Mesothelial cell of epicardium (in vitro differentiated cells): Measurements from ENCODE around the gene TMEM258. TPM values are rescaled to one million over a fixed set of nuclear protein-coding genes. Genes with fewer than 3 reads are reported as not detected.

Source experiments
- DNase-seq, 2 experiments: peaks; one replicate each; pipeline ENCODE4 v3.0.0; 2021; ENCODE audit warnings: low spot score in 2 of 2; ENCODE audit not compliant: unreplicated experiment in 2 of 2
- H3K27ac Mint-ChIP-seq: 2 replicates; pipeline ENCODE4 v1.8.0; 2021; ENCODE audit warnings: mixed read lengths
- H3K27me3 Mint-ChIP-seq: 2 replicates; pipeline ENCODE4 v1.8.0; 2021; ENCODE audit warnings: low read depth, mixed read lengths
- H3K36me3 Mint-ChIP-seq: 2 replicates; pipeline ENCODE4 v1.8.0; 2021; ENCODE audit warnings: mixed read lengths
- H3K4me1 Mint-ChIP-seq: 2 replicates; pipeline ENCODE4 v1.8.0; 2021; ENCODE audit warnings: mixed read lengths
- H3K4me3 Mint-ChIP-seq: 2 replicates; pipeline ENCODE4 v1.8.0; 2021; ENCODE audit warnings: mild to moderate bottlenecking, moderate library complexity, mixed read lengths
- H3K9me3 Mint-ChIP-seq: 2 replicates; pipeline ENCODE4 v1.8.0; 2021; ENCODE audit warnings: mixed read lengths
- total RNA-seq: library from RNA; stranded (reverse); gene quantifications from 3 replicates; pipeline ENCODE4 v1.2.1, GENCODE V29; 2021
- TF ChIP-seq, protein P1 (sequence below): fragments of 200-600 bp; sonication (generic); IDR thresholded peaks from one replicate; pipeline ENCODE4 v1.5.0; 2021; ENCODE audit warnings: antibody characterized with exemption; ENCODE audit not compliant: unreplicated experiment

Gene TMEM258
- total RNA-seq, 1 donor from 2014 or later: 154 TPM

DNA sequence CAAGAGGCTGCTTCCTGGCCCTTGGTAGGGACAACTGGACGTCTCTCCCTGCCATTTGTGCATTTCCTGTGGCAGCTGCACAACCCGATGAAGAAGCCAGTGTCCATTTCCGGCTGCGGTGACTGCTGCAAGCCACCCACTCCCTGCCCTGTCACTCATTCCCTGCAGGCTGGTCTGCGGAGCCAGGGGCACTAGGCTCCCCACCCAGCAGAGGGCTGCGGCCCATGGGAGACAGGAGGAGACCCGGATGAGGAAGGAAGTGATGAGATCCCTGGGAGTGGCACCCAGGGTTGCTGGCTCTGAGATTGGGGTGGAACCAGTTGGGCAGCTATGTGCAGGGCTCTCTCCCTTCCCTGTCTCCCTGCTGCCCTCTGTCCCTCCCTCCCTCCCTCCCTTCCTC lies 50.0 kb downstream of the TMEM258 start:
- DNase-seq: no peak
- Mint-ChIP-seq H3K27ac (no peak overlapping the region), H3K9me3 (no peaks in the 10 kb centered on the region), H3K4me1 (no peaks in the 10 kb centered on the region), H3K36me3 (peaks cover 6% of the 10 kb centered on the region), H3K27me3 (no peaks in the 10 kb centered on the region), H3K4me3 (no peak overlapping the region)
- TF ChIP-seq, protein P1, sequence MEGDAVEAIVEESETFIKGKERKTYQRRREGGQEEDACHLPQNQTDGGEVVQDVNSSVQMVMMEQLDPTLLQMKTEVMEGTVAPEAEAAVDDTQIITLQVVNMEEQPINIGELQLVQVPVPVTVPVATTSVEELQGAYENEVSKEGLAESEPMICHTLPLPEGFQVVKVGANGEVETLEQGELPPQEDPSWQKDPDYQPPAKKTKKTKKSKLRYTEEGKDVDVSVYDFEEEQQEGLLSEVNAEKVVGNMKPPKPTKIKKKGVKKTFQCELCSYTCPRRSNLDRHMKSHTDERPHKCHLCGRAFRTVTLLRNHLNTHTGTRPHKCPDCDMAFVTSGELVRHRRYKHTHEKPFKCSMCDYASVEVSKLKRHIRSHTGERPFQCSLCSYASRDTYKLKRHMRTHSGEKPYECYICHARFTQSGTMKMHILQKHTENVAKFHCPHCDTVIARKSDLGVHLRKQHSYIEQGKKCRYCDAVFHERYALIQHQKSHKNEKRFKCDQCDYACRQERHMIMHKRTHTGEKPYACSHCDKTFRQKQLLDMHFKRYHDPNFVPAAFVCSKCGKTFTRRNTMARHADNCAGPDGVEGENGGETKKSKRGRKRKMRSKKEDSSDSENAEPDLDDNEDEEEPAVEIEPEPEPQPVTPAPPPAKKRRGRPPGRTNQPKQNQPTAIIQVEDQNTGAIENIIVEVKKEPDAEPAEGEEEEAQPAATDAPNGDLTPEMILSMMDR: no peak

DNA sequence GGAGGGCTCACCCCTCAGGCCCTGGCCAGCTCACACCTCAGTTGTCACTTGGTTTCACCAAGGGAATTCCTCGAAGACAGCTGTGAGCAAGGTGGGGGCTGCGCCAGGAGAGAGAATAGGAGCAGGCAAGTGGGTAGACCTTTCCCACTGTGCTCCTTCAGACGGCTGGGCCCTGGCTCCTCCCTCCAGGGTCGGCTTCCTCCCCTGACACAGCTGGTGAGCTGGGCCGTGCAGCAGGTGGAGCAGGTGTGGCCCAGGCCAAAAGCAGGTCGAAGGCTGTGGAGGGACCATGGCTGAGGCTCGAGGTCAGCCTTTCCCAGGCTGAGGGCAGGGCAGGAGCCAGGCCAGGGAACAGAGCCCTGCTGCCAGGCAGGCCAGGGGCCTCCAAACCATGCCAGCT lies 52.4 kb downstream of the TMEM258 start:
- H3K27ac Mint-ChIP-seq: no peak overlapping the region
- H3K4me1 Mint-ChIP-seq: no peaks in the 10 kb centered on the region
- no peak overlapping the region for H3K4me3 Mint-ChIP-seq
- no peaks in the 10 kb centered on the region for H3K9me3 Mint-ChIP-seq
- DNase-seq: no peak
- TF ChIP-seq, protein P1: no peak
- peaks cover 9% of the 10 kb centered on the region for H3K36me3 Mint-ChIP-seq
- no peaks in the 10 kb centered on the region for H3K27me3 Mint-ChIP-seq

DNA sequence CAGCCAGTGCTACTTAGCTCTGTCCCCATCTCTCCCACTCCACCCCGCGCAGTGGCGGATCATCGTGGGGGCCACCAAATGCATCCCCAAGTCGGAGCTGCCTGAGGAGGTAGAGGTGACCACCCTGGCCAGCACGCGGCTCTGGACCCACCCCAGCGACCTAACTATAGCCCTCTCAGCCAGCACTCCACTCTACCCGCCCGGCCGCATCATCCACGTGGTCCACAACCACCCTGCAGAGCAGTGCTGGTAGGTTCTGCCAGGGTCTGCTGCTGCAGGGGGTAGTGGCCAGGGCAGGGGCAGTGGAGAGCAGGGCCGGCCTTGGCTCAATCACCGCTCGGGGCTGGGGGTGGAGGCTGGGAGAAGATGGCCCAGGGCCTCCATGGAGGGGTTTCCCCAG lies 53.0 kb downstream of the TMEM258 start:
- H3K9me3 Mint-ChIP-seq: no peaks in the 10 kb centered on the region
- H3K4me3 Mint-ChIP-seq: no peak overlapping the region
- TF ChIP-seq, protein P1: no peak
- H3K27ac Mint-ChIP-seq: no peak overlapping the region
- no peaks in the 10 kb centered on the region for H3K4me1 Mint-ChIP-seq
- no peaks in the 10 kb centered on the region for H3K27me3 Mint-ChIP-seq
- DNase-seq: no peak
- peaks cover 9% of the 10 kb centered on the region for H3K36me3 Mint-ChIP-seq

Other genes starting within 250 kb of the TMEM258 start
- gene SYT7, start 211.5 kb downstream of the TMEM258 start, total RNA-seq: 7.6 to 9.4 TPM (median 8.3 TPM) in 3 replicates
- 7.1 to 8.1 TPM (median 8.1 TPM) in 3 replicates for gene DAGLA, start 112.2 kb downstream of the TMEM258 start, total RNA-seq
- gene MYRF, start 40.0 kb downstream of the TMEM258 start, total RNA-seq: 401 to 436 TPM (median 428 TPM) in 3 replicates
- 19.5 to 20.9 TPM (median 20.3 TPM) in 3 replicates for gene FEN1, start 312 bp upstream of the TMEM258 start, total RNA-seq
- gene FADS1, start 24.4 kb upstream of the TMEM258 start, total RNA-seq: 108 to 115 TPM (median 108 TPM) in 3 replicates
- gene FADS2, start 35.7 kb upstream of the TMEM258 start, total RNA-seq: 317 to 337 TPM (median 324 TPM) in 3 replicates
- gene FADS3, start 98.9 kb upstream of the TMEM258 start, total RNA-seq: 6.1 to 8.9 TPM (median 8.0 TPM) in 3 replicates
- 10.6 to 12.0 TPM (median 11.9 TPM) in 3 replicates for gene RAB3IL1, start 125.0 kb upstream of the TMEM258 start, total RNA-seq
- 0.64 to 1.1 TPM (median 0.90 TPM) in 3 replicates for gene BEST1, start 157.8 kb upstream of the TMEM258 start, total RNA-seq
- gene FTH1, start 175.0 kb upstream of the TMEM258 start, total RNA-seq: 1,419 to 1,500 TPM (median 1,460 TPM) in 3 replicates